Spleen (tissue), 7 donors: Measurements from ENCODE around the gene RNF166.

Experiments
- CTCF ChIP-seq, 11 experiments: fragments of 200-600 bp in 7 of 11; fragments of 450-650 bp in 4 of 11; sonication (generic) in 4 of 11; IDR thresholded peaks in 8 of 11; conservative IDR thresholded peaks in 3 of 11; 1 replicate in 7 of 11; 2 replicates in 4 of 11; pipeline versions ENCODE4 v1.4.0 to v1.8.0; 2016 to 2021; ENCODE audit warnings: antibody characterized with exemption in 11 of 11, inconsistent platforms in 4 of 11, mild to moderate bottlenecking in 1 of 11
- POLR2A ChIP-seq, 3 donors: fragments of 450-650 bp; IDR thresholded peaks; one replicate each; pipeline ENCODE4 v1.5.1; 2017; ENCODE audit warnings: antibody characterized with exemption in 3 of 3, mild to moderate bottlenecking in 1 of 3
- POLR2AphosphoS5 ChIP-seq, 3 donors: sonication (generic); formaldehyde crosslinking; IDR thresholded peaks; one replicate each; pipeline ENCODE4 v1.5.1; 2017; ENCODE audit warnings: antibody characterized with exemption in 3 of 3
- donor health status: DM: no; HTN: no; CAD: no; lungs with moderate emphysema.
- donor health status: DM: no; HTN: no; CAD: no.
- donor health status: DM: no; HTN: no; CAD: no.

- TF ChIP-seq CTCF (IDR thresholded peaks at IDR 0.05 in 8 of 11, conservative IDR thresholded peaks at IDR 0.05 in 3 of 11) (no peak), POLR2A (IDR thresholded peaks at IDR 0.05) (no peak), POLR2AphosphoS5 (IDR thresholded peaks at IDR 0.05) (no peak)
Observed at GRCh38 chr16:88661468-88661867, 44.7 kb downstream of the RNF166 start.
